ENCODE data around the gene TECTA.

Gene TECTA

DNA sequence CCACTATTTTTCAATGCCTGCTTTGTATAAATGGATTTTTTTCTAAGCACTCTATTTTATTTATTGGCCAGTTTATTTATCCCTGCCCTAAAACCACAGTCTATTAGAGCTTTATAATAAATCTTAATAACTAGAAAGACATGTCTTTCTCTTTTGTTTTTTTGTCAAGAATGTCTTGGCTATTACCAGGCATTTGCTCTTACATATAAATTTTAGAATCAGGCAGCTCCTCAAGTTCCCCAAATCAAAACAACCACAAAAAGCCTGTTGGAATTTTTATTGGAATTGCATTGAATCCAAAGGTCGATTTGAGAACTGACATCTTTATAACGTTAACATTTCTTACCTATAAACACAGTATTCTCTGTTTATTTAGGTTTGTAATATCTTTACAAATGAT, 105.8 kb downstream of the TECTA start:
- Histone ChIP-seq H3K4me3 (ENCODE audit: low read length) (no peak overlapping the region), H3K36me3 (ENCODE audit: control insufficient read depth, low read length) (no peaks in the 10 kb centered on the region), H3K79me2 (ENCODE audit: control insufficient read depth, low read length) (no peaks in the 10 kb centered on the region), H3K9me3 (ENCODE audit: control insufficient read depth, insufficient read depth, low read length) (no peaks in the 10 kb centered on the region), H3K27me3 (ENCODE audit: control insufficient read depth, low read length) (peaks cover 29% of the 10 kb centered on the region), H3K9me2 (replicated peaks; ENCODE audit: control insufficient read depth, low read length) (no peaks in the 10 kb centered on the region), H3K4me2 (ENCODE audit: low read length) (no peak overlapping the region), H3K4me1 (ENCODE audit: control insufficient read depth, low read length) (no peaks in the 10 kb centered on the region), H4K20me1 (ENCODE audit: control insufficient read depth, insufficient read depth, low read depth, low read length) (no peaks in the 10 kb centered on the region), H3K27ac (ENCODE audit: low read depth, low read length) (no peak overlapping the region), H3F3A (ENCODE audit: control insufficient read depth, insufficient read depth) (no peaks in the 10 kb centered on the region)
- TF ChIP-seq, protein P1, sequence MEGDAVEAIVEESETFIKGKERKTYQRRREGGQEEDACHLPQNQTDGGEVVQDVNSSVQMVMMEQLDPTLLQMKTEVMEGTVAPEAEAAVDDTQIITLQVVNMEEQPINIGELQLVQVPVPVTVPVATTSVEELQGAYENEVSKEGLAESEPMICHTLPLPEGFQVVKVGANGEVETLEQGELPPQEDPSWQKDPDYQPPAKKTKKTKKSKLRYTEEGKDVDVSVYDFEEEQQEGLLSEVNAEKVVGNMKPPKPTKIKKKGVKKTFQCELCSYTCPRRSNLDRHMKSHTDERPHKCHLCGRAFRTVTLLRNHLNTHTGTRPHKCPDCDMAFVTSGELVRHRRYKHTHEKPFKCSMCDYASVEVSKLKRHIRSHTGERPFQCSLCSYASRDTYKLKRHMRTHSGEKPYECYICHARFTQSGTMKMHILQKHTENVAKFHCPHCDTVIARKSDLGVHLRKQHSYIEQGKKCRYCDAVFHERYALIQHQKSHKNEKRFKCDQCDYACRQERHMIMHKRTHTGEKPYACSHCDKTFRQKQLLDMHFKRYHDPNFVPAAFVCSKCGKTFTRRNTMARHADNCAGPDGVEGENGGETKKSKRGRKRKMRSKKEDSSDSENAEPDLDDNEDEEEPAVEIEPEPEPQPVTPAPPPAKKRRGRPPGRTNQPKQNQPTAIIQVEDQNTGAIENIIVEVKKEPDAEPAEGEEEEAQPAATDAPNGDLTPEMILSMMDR (IDR thresholded peaks at IDR 0.05; ENCODE audit: low read depth, low read length, poor library complexity, severe bottlenecking): no peak
- TF ChIP-seq EZH2phosphoT487 (IDR thresholded peaks at IDR 0.05; ENCODE audit: borderline replicate concordance, low read length): no peak

DNA sequence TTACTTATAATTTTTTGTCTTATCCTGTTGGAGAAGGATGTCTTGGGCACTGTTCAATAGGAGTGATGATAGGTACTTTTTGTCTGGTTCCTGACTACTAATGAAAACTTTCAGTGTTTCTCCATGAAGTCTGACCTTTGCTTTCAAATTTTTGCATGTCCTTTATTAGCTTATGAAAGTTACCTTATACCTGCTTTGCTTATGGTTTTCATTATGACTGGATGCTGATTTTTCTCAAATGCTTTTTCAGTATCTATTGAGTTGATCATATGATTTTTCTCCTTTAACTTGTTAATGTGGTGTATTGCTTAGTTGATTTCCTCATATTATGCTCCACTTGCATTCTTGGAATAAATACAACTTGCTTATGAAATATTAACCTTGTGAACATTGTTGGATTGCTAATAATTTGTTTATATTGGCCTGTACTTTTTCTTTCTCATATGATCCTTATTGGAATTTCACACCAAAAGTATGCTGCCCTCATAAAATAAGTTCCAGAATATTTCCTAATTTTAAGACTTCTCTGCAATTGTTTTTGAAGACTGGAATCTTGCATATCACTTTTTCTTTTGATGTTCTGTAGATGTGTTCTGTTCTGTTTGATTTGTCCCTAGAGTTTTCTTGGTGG, 106.6 kb downstream of the TECTA start:
- no peak overlapping the region for H3K4me2 ChIP-seq (ENCODE audit: low read length)
- H3K27me3 ChIP-seq (ENCODE audit: control insufficient read depth, low read length): peaks cover 28% of the 10 kb centered on the region
- no peak overlapping the region for H3K4me3 ChIP-seq (ENCODE audit: low read length)
- H3K9me3 ChIP-seq (ENCODE audit: control insufficient read depth, insufficient read depth, low read length): no peaks in the 10 kb centered on the region
- TF ChIP-seq, protein P1 (IDR thresholded peaks at IDR 0.05; ENCODE audit: low read depth, low read length, poor library complexity, severe bottlenecking): no peak
- no peak for TF ChIP-seq EZH2phosphoT487 (IDR thresholded peaks at IDR 0.05; ENCODE audit: borderline replicate concordance, low read length)
- no peaks in the 10 kb centered on the region for H3K36me3 ChIP-seq (ENCODE audit: control insufficient read depth, low read length)
- H3K4me1 ChIP-seq (ENCODE audit: control insufficient read depth, low read length): no peaks in the 10 kb centered on the region
- no peaks in the 10 kb centered on the region for H3K79me2 ChIP-seq (ENCODE audit: control insufficient read depth, low read length)
- H3F3A ChIP-seq (ENCODE audit: control insufficient read depth, insufficient read depth): no peaks in the 10 kb centered on the region
- no peak overlapping the region for H3K27ac ChIP-seq (ENCODE audit: low read depth, low read length)
- H3K9me2 ChIP-seq (replicated peaks; ENCODE audit: control insufficient read depth, low read length): no peaks in the 10 kb centered on the region
- H4K20me1 ChIP-seq (ENCODE audit: control insufficient read depth, insufficient read depth, low read depth, low read length): no peaks in the 10 kb centered on the region

DNA sequence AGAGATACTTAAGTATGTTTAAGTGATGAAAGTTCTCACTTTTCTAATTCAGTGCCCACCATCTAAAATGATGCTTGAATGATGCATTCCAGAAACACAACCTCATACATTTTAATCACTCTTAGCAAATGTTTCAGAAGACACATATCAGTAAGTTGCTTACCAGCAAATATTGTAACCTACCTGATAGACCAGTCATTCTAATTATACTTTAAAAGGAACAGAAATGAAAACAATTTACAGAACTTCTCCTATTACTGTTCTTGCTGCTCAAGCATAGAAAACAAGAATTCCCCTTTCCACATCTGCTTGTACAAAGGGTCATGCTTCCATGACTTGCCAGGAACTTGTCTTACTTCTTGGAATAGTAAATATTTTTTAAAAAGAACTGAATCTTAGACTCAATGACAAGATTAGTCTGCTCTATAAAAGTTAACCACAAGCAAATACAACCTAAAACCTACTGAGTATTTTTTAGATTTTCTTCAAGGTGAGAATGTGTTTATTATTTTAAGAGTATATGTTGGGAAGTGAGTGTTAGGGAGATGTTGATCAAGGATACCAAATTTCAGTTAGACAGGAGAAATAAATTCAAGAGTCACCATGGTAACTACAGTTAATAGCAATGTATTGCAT, 109.5 kb downstream of the TECTA start:
- H3K79me2 ChIP-seq (ENCODE audit: control insufficient read depth, low read length): no peaks in the 10 kb centered on the region
- H3K27ac ChIP-seq (ENCODE audit: low read depth, low read length): no peak overlapping the region
- H3K9me3 ChIP-seq (ENCODE audit: control insufficient read depth, insufficient read depth, low read length): no peaks in the 10 kb centered on the region
- H3K9me2 ChIP-seq (replicated peaks; ENCODE audit: control insufficient read depth, low read length): no peaks in the 10 kb centered on the region
- no peaks in the 10 kb centered on the region for H3K36me3 ChIP-seq (ENCODE audit: control insufficient read depth, low read length)
- H3K4me2 ChIP-seq (ENCODE audit: low read length): no peak overlapping the region
- H3K27me3 ChIP-seq (ENCODE audit: control insufficient read depth, low read length): peaks cover 19% of the 10 kb centered on the region
- H3K4me1 ChIP-seq (ENCODE audit: control insufficient read depth, low read length): no peaks in the 10 kb centered on the region
- no peaks in the 10 kb centered on the region for H4K20me1 ChIP-seq (ENCODE audit: control insufficient read depth, insufficient read depth, low read depth, low read length)
- no peak overlapping the region for H3K4me3 ChIP-seq (ENCODE audit: low read length)
- H3F3A ChIP-seq (ENCODE audit: control insufficient read depth, insufficient read depth): no peaks in the 10 kb centered on the region
- no peak for TF ChIP-seq EZH2phosphoT487 (IDR thresholded peaks at IDR 0.05; ENCODE audit: borderline replicate concordance, low read length)
- TF ChIP-seq, protein P1 (IDR thresholded peaks at IDR 0.05; ENCODE audit: low read depth, low read length, poor library complexity, severe bottlenecking): no peak

Measured in DOHH2 (cell line).